GM12872 (cell line): ENCODE measurements around the gene AHR.

ENCODE experiments used
- TF ChIP-seq, protein P1 (sequence below): IDR thresholded peaks from 3 replicates; pipeline ENCODE4 v1.5.1; 2011; ENCODE audit warnings: low read depth, mild to moderate bottlenecking, low read length, moderate library complexity; ENCODE audit not compliant: insufficient read depth

Gene AHR

DNA sequence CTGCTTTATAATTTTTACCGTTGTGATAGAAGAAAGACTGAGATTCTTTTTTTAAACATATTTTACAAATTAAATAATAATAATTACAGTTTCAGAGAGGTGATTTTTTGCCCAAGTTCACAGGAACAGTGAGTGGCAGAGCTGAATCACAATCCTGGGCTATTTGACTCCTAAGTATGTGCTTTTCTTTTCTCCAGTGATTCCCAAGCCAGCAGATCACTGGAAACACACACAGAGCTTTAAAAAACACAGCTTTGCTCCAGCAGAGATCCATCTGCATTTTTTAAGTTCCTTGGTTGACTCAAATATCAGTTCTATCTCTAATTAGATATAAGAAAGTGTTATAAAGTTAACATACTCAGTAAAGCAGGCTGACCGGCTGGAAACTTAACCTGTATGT is 69.0 kb downstream of the AHR start:
- TF ChIP-seq, protein P1, sequence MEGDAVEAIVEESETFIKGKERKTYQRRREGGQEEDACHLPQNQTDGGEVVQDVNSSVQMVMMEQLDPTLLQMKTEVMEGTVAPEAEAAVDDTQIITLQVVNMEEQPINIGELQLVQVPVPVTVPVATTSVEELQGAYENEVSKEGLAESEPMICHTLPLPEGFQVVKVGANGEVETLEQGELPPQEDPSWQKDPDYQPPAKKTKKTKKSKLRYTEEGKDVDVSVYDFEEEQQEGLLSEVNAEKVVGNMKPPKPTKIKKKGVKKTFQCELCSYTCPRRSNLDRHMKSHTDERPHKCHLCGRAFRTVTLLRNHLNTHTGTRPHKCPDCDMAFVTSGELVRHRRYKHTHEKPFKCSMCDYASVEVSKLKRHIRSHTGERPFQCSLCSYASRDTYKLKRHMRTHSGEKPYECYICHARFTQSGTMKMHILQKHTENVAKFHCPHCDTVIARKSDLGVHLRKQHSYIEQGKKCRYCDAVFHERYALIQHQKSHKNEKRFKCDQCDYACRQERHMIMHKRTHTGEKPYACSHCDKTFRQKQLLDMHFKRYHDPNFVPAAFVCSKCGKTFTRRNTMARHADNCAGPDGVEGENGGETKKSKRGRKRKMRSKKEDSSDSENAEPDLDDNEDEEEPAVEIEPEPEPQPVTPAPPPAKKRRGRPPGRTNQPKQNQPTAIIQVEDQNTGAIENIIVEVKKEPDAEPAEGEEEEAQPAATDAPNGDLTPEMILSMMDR = no peak

DNA sequence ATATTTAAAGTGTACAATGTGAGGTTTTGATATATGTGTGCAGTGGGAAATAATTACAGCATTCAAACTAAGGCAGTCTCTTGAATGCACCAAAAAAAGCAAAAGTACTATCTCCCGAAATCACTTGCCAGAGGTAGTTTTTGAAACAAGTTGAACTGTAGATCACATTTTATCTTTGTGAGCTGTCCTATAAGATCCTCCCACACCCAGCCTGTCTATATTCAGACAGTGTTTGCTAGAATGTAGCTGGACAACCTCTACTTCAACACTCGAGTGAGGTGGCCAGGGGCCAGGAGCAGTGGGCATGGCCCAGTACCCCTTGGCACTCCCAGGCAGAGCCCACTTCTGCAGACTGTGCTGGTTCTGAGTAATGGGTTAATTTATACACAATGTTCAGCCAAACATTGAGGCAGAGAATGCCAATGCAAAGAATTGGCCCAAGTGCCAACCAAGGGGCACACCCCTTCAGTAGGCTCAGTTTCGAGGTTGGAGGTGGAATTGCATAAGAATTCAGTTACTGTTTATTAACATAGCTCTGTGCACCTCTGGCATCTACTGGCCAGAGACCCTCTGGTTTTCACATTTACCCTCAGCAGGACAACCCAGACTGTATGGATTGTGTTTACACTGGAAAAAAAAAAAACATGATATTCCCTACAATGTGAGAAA is 70.5 kb downstream of the AHR start:
- TF ChIP-seq, protein P1 = no peak

DNA sequence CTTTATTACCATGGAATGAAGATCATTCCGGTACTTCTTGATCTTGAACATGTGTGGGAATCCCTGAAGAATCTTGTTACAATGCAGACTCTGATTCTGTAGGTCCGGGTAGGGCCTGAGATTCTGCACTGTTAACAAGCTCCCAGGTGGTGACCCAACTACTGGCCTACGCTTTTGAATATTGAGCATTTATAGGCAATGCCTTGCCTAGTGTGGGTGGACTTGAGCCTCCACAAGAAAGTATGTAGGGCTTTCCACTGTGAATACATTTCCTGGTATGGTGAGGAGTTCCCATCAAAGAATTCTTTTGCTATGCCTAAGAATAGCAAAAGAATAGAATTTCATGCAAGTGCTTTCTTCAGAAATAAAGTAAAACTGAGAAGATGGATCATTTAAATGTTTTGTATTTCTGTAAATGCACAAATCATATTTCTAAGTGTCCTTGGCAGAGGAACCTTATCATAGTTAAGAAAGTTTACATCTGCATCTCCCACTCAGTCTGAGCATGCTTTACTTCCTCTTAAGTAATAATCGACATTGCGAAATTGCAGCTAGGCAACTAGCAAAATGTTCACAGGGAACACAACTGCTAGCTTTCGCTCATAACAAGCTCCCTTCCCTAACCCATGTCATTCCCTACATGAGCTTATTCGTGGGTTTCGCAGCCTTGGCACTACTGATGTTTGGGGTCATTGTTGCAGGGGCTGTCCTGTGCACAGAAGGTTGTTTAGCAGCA is 71.4 kb downstream of the AHR start:
- TF ChIP-seq, protein P1 = no peak

DNA sequence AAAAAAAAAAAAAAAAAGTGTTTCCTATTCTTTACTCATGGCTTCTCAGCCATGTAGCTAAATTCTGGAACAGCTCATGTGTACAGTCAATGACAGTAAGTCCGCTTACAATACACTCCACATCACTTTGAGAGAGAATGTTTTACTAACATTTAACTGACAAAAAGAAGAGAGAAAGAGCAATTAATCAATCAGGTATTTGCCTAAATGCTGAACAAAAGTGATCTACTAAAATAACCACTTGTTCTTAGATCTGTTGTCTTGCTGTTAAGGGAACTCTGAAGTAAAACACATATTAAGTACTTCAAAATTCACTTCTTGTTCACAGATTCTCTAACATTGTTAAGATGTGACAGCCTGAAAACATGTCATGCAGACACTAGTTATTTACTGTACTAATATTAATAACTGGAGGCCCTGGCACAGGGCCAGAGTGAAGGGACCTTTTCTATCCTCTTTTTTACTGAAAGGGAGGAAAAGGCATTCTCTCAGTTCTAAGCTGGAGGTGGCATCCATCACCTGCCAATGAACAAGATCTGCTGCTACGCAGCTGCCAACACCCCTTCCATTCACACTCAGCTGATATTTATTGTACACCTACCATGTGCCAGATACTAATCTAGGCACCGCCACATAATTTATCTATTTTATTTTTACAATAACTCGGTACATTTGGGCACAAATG is 72.6 kb downstream of the AHR start:
- TF ChIP-seq, protein P1 = no peak

DNA sequence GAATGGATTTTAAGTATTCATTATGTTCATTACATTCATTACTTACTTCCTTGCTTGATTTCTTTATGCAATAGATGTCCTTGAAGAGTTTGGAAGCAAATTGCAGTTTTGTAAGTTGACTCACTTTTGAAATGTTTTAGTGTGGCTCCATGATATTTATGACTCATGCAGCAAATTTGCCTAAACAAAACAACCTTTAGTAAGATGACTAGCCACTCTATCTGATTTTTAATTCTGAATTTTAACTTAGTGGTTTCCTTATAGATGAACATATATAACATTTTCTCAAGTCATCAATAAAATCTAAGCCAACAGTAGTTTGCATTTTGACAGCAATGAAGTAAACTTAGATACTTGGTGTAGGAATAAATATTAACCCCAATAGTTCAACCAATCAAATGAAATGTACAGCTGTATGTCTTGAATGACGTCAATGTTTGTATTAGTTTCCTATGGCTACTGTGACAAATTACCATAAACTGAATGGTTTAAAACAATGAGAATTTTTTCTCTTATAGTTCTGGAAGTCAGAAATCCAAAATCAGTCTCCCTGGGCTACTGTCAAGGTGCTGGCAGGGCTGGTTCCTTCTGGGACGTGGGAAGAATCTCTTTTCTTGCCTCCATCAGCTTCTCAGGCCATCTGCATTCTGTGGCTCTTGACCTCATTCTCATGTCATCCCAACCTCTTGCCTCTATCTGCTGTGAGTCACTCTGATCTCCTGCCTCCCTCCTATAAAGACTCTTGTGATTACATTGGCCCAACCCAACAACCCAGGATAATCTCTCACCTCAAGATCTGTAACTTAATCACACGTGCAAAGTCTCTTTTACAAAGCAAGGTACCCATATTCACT is 73.4 kb downstream of the AHR start:
- TF ChIP-seq, protein P1 = no peak

DNA sequence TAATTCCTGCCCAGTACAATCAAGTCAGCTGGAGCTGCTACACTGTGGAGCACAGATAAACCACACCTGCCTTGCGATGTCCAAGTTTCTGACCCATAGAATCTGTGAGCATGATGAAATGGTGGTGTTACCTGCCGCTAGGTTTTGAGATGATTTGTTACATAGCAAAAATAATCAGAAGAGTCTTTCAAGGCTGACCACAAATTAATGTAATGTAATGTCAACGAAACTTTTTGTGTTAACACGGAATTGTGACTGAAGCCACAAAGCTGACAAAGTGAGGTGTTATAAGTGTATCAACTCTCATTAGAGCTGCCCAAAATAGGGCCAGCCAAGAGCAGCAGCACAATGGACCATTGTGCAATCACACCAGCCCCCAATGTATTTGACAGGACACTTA is 75.7 kb downstream of the AHR start:
- TF ChIP-seq, protein P1 = no peak

DNA sequence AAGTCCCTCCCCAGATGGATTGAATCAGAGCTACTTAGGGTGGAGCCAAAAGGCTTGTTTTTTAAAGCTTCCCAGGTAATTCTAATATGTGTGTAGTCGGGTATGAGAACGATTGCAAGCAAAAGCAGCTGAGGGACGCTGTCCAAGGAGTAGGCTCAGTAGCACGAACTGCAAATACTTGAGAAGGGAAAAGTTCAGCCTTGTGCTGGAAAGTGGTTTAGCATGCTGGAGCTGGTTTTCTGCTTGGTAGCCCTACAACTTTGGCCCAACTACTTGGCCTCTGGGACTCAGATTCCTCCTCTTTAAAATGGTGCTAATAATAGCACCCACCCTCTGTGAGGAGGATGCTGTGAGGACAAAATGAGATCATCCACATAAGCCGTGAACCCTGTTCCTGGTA is 76.2 kb downstream of the AHR start:
- TF ChIP-seq, protein P1 = no peak
